GM12878 (cell line): ENCODE data around the gene SLC6A3. TPM values are rescaled to one million over a fixed set of nuclear protein-coding genes. Genes with fewer than 3 reads are reported as not detected.

Experiments used
- ATAC-seq: fragments of 200-7000 bp; cut with Tn5 transposase; 3 replicates; pipeline ENCODE4 v1.9.1; 2020; ENCODE audit warnings: mild to moderate bottlenecking, moderate library complexity
- BruUV-seq: library from RNA; stranded (reverse); fragments of 400-500 nt; replicated peaks from 2 replicates; lab custom pipeline; 2021; lab: Mats Ljungman, UMichigan
- CTCF ChIA-PET: fragments of 300-600 bp; sonication (Branson Sonifier 250); formaldehyde crosslinking; extraction: SDS; loops from one replicate; lab custom pipeline; 2021; ENCODE audit warnings: inconsistent platforms; lab: Yijun Ruan, JAX
- POLR2A ChIA-PET: fragments of 350-600 bp; formaldehyde crosslinking; extraction: SDS; loops from one replicate; lab custom pipeline; 2021; ENCODE audit warnings: inconsistent platforms; lab: Charles Lee
- RAD21 ChIA-PET: fragments of 300-600 bp; sonication (Branson Sonifier 250); formaldehyde crosslinking; loops from one replicate; lab custom pipeline; 2023; ENCODE audit warnings: antibody characterized with exemption; ENCODE audit not compliant: unreplicated experiment; lab: Charles Lee
- SMC1A ChIA-PET: fragments of 300-600 bp; sonication (Branson Sonifier 250); formaldehyde crosslinking; loops from one replicate; lab custom pipeline; 2023; ENCODE audit not compliant: unreplicated experiment, uncharacterized antibody; lab: Charles Lee
- DNase-seq: peaks from one replicate; pipeline ENCODE4 v3.0.0-alpha.2; 2011; ENCODE audit warnings: low read depth, low spot score
- FAIRE-seq: peaks from 3 replicates; lab custom pipeline; 2011; peaks lifted over from hg19 to GRCh38; lab: Jason Lieb, UNC
- H2AFZ ChIP-seq: 2 replicates; pipeline ENCODE4 v1.6.0; 2011; ENCODE audit warnings: low read depth, low read length, control low read depth; ENCODE audit not compliant: control insufficient read depth
- H3K27ac ChIP-seq: 2 replicates; pipeline ENCODE4 v1.5.1; 2011; ENCODE audit warnings: control low read depth; ENCODE audit not compliant: control insufficient read depth, insufficient read depth
- H3K27me3 ChIP-seq, 2 experiments: replicated peaks in 1 of 2; 2 replicates each; pipeline versions ENCODE4 v1.6.0 to v1.6.1; 2011; ENCODE audit warnings: low read length in 1 of 2; ENCODE audit not compliant: control insufficient read depth in 2 of 2, insufficient read depth in 2 of 2
- H3K36me3 ChIP-seq, 2 experiments: 2 replicates each; pipeline ENCODE4 v1.5.1; 2011; ENCODE audit warnings: low read length in 1 of 2; ENCODE audit not compliant: control insufficient read depth in 2 of 2, insufficient read depth in 2 of 2
- H3K4me1 ChIP-seq: 2 replicates; pipeline ENCODE4 v1.6.1; 2011; ENCODE audit warnings: mild to moderate bottlenecking, low read length, moderate library complexity, mixed read lengths; ENCODE audit not compliant: control insufficient read depth, insufficient read depth
- H3K4me2 ChIP-seq: 2 replicates; pipeline ENCODE4 v1.6.0; 2011; ENCODE audit warnings: control low read depth; ENCODE audit not compliant: control insufficient read depth, insufficient read depth
- H3K4me3 ChIP-seq: fragments of 200-600 bp; sonication (generic); 2 replicates; pipeline ENCODE4 v1.5.1; 2016
- H3K79me2 ChIP-seq: 2 replicates; pipeline ENCODE4 v1.6.0; 2011; ENCODE audit warnings: low read length; ENCODE audit not compliant: control insufficient read depth, insufficient read depth
- H3K9ac ChIP-seq: 2 replicates; pipeline ENCODE4 v1.8.0; 2011; ENCODE audit warnings: low read length, control low read depth, mixed read lengths; ENCODE audit not compliant: control insufficient read depth, insufficient read depth
- H3K9me3 ChIP-seq: replicated peaks from 3 replicates; pipeline ENCODE4 v1.5.1; 2011; ENCODE audit warnings: mild to moderate bottlenecking, low read length; ENCODE audit not compliant: control insufficient read depth, insufficient read depth
- H4K20me1 ChIP-seq: 2 replicates; pipeline ENCODE4 v1.6.0; 2011; ENCODE audit not compliant: control insufficient read depth, insufficient read depth
- RAD21 ChIP-seq: IDR thresholded peaks from 2 replicates; pipeline ENCODE4 v1.6.1; 2011; ENCODE audit warnings: mild to moderate bottlenecking, low read depth, low read length, moderate library complexity; ENCODE audit not compliant: insufficient read depth
- WGBS: methylation state at CpG from one replicate; pipeline ENCODE4 v1.1.6; 2016; ENCODE audit warnings: low lambda C conversion rate; ENCODE audit not compliant: insufficient replicate concordance, insufficient coverage; ENCODE audit errors: missing lambda C conversion rate; 5-methylcytosine and 5-hydroxymethylcytosine counted together
- in situ Hi-C: fragments of 300-500 bp; cut with MboI; formaldehyde crosslinking; loops from 9 replicates; pipeline ENCODE4 v1.14.3; 2018; ENCODE audit warnings: mixed read lengths
- intact Hi-C: fragments of 100-400 bp; cut with micrococcal nuclease; formaldehyde crosslinking; loops from one replicate; pipeline ENCODE4 v1.14.2; 2022; ENCODE audit not compliant: unreplicated experiment
- polyA plus RNA-seq, 11 experiments: library from polyadenylated mRNA; depleted of rRNA in 4 of 11; unstranded in 6 of 11; stranded (reverse) in 5 of 11; fragments of >200 nt; fragmentation: Nextera tagmentation in 4 of 11; fragmentation: Illumina TruSeq in 1 of 11; extraction: Ambion mirVana in 4 of 11; extraction: Trizol in 1 of 11; gene quantifications; 1 replicate in 1 of 11; 2 replicates in 10 of 11; pipeline versions ENCODE4 v1.2.1 to v1.2.3, GENCODE V29; 2011 to 2016; ENCODE audit warnings: inconsistent platforms in 2 of 11, missing spikeins in 2 of 11, low read depth in 1 of 11
- total RNA-seq, 4 experiments: library from RNA; depleted of rRNA in 3 of 4; stranded (reverse); fragments of >200 nt in 3 of 4; fragmentation: Illumina TruSeq in 1 of 4; extraction: Trizol in 1 of 4; gene quantifications; 2 replicates each; pipeline versions ENCODE4 v1.2.1 to v1.2.3, GENCODE V29; 2013 to 2021
- TF ChIP-seq, protein P1 (sequence below): fragments of 450-650 bp; IDR thresholded peaks from 2 replicates; pipeline ENCODE4 v1.6.1; 2018; ENCODE audit warnings: borderline replicate concordance, mild to moderate bottlenecking; ENCODE audit not compliant: partially characterized antibody
- TF ChIP-seq, protein P2 (sequence below), 3 experiments: IDR thresholded peaks in 2 of 3; conservative IDR thresholded peaks in 1 of 3; 2 replicates each; pipeline ENCODE4 v1.5.1; 2011; ENCODE audit warnings: low read depth in 3 of 3, low read length in 3 of 3, mild to moderate bottlenecking in 3 of 3, control low read depth in 2 of 3, moderate library complexity in 2 of 3, inconsistent platforms in 1 of 3, mixed read lengths in 1 of 3; ENCODE audit not compliant: control insufficient read depth in 2 of 3, insufficient read depth in 1 of 3; ENCODE audit errors: extremely low read depth in 1 of 3

SLC6A3 gene
- total and polyA plus RNA-seq, 10 of the 15 experiments (the other 5 are each of a cell fraction or from before 2014, with no cell fraction given) = 0.01 TPM; not detected in 9

DNA sequence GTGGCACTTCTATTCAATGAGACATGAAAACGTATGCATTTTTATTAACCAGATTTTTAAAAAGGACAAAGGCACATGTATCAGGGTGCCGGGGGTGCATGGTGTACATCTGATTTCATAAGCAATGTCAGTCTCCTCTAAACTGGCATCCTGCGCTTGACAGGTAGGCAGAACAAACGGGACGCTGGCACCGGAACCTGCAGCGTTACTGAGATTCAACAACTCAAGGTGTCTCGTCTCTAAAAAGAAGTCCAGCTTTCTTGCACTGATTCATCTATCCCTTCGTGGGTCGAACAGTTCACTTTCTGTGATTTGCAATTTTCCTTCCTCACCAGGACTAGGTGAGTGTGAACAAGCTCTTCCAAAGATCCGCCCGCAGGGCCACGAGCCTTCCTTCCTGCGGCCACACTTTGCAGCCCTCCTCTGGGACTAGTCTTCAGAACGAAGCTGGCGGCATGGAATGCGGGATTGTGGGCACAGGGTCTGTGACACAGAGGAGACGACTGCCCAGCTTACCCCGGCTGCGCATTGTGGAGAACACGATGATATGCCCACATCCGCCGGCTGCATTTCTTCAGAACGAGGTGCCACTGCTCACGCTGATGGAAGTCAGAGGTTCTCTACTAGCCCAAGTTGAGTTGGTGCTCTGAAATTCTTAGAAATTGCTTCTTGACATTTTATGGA is 7.2 kb downstream of the SLC6A3 start (continued):
- TF ChIP-seq, protein P1, sequence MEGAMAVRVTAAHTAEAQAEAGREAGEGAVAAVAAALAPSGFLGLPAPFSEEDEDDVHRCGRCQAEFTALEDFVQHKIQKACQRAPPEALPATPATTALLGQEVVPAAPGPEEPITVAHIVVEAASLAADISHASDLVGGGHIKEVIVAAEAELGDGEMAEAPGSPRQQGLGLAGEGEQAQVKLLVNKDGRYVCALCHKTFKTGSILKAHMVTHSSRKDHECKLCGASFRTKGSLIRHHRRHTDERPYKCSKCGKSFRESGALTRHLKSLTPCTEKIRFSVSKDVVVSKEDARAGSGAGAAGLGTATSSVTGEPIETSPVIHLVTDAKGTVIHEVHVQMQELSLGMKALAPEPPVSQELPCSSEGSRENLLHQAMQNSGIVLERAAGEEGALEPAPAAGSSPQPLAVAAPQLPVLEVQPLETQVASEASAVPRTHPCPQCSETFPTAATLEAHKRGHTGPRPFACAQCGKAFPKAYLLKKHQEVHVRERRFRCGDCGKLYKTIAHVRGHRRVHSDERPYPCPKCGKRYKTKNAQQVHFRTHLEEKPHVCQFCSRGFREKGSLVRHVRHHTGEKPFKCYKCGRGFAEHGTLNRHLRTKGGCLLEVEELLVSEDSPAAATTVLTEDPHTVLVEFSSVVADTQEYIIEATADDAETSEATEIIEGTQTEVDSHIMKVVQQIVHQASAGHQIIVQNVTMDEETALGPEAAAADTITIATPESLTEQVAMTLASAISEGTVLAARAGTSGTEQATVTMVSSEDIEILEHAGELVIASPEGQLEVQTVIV = no peak
- TF ChIP-seq, protein P2, sequence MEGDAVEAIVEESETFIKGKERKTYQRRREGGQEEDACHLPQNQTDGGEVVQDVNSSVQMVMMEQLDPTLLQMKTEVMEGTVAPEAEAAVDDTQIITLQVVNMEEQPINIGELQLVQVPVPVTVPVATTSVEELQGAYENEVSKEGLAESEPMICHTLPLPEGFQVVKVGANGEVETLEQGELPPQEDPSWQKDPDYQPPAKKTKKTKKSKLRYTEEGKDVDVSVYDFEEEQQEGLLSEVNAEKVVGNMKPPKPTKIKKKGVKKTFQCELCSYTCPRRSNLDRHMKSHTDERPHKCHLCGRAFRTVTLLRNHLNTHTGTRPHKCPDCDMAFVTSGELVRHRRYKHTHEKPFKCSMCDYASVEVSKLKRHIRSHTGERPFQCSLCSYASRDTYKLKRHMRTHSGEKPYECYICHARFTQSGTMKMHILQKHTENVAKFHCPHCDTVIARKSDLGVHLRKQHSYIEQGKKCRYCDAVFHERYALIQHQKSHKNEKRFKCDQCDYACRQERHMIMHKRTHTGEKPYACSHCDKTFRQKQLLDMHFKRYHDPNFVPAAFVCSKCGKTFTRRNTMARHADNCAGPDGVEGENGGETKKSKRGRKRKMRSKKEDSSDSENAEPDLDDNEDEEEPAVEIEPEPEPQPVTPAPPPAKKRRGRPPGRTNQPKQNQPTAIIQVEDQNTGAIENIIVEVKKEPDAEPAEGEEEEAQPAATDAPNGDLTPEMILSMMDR (IDR thresholded peaks at IDR 0.05 in 2 of 3, conservative IDR thresholded peaks at IDR 0.05 in 1 of 3; ENCODE audit: control insufficient read depth in 2 of 3, extremely low read depth in 1 of 3, insufficient read depth in 1 of 3, low read depth in 3 of 3, low read length in 3 of 3) = no peak

DNA sequence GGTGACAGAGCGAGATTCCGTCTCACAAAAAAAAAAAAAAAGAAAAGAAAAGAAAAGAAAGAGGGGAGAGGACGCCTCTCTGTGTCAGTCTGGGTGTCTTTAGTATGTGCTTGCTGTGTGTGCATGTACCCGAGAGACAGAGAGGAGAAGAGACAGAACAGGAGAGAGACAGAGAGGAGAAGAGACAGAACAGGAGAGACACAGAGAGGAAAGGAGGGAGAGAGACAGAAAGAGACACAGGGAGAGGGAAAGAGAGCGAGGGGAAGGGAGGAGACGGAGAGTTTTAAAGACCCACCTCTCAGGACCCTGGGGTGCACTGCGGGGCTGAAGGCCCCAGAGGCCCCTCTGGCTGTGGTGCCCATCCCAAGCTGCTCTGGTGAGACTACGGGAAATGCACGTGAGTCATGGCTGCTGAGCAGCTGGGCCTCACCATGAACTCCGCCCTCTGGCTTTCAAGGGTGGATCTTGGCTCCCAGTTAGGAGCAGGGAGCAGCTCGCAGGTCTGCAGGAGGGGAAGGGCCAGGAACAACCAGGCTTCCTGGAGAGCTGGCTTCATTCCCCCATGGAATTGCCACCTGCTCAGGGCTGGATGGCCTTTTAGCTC is 7.9 kb downstream of the SLC6A3 start:
- H3K79me2 ChIP-seq = no peaks in the 10 kb centered on the region
- ATAC-seq (no peak), FAIRE-seq (no peak)
- H4K20me1 ChIP-seq = no peaks in the 10 kb centered on the region
- ChIA-PET CTCF (no interaction called here), POLR2A (no interaction called here), RAD21 (no interaction called here), SMC1A (no interaction called here)
- no peaks in the 10 kb centered on the region; a peak in 1 of 4 replicates for H3K27me3 ChIP-seq
- no peak overlapping the region for H3K4me3 ChIP-seq
- BruUV-seq = no TSS peak
- H3K36me3 ChIP-seq = no peaks in the 10 kb centered on the region
- intact Hi-C loops = no loop called here
- no peak overlapping the region for H3K27ac ChIP-seq
- H2AFZ ChIP-seq = no peak overlapping the region
- 30% methylated on average over 11 of the region's 11 CpGs for WGBS
- TF ChIP-seq RAD21 = no peak
- TF ChIP-seq, all 136 proteins: peak for 0
- no peak for DNase-seq
- no peak overlapping the region for H3K4me2 ChIP-seq
- no peaks in the 10 kb centered on the region; the same call in 2 of the 3 replicates for H3K9me3 ChIP-seq
- in situ Hi-C loops = no loop called here
- H3K4me1 ChIP-seq = no peaks in the 10 kb centered on the region
- no peak overlapping the region for H3K9ac ChIP-seq
